Stomach smooth muscle (tissue), 2 donors: ENCODE measurements around the gene QRICH1.

Source experiments
- H3K27ac ChIP-seq: one replicate; pipeline ENCODE4 v1.7.0; 2013; ENCODE audit warnings: mild to moderate bottlenecking, low read length, inconsistent platforms
- H3K27me3 ChIP-seq, 2 donors: one replicate each; pipeline ENCODE4 v1.7.0; 2013; ENCODE audit warnings: low read length in 2 of 2; ENCODE audit not compliant: insufficient read depth in 2 of 2, control insufficient read depth in 1 of 2
- H3K36me3 ChIP-seq, 2 donors: one replicate each; pipeline ENCODE4 v1.7.0; 2013; ENCODE audit warnings: low read length in 2 of 2; ENCODE audit not compliant: control insufficient read depth in 2 of 2, insufficient read depth in 2 of 2
- H3K4me1 ChIP-seq: one replicate; pipeline ENCODE4 v1.7.0; 2013; ENCODE audit warnings: low read length; ENCODE audit not compliant: control insufficient read depth, insufficient read depth
- H3K4me3 ChIP-seq, 2 donors: one replicate each; pipeline ENCODE4 v1.7.0; 2013; ENCODE audit warnings: low read length in 2 of 2
- H3K9ac ChIP-seq, 2 donors: one replicate each; pipeline ENCODE4 v1.7.0; 2013; ENCODE audit warnings: low read length in 2 of 2, mild to moderate bottlenecking in 1 of 2
- H3K9me3 ChIP-seq, 2 donors: one replicate each; pipeline ENCODE4 v1.7.0; 2013; ENCODE audit warnings: low read length in 2 of 2; ENCODE audit not compliant: control insufficient read depth in 2 of 2
- donor health status: healthy.
- donor health status: Pancreatic carcinoma.

Gene QRICH1

DNA sequence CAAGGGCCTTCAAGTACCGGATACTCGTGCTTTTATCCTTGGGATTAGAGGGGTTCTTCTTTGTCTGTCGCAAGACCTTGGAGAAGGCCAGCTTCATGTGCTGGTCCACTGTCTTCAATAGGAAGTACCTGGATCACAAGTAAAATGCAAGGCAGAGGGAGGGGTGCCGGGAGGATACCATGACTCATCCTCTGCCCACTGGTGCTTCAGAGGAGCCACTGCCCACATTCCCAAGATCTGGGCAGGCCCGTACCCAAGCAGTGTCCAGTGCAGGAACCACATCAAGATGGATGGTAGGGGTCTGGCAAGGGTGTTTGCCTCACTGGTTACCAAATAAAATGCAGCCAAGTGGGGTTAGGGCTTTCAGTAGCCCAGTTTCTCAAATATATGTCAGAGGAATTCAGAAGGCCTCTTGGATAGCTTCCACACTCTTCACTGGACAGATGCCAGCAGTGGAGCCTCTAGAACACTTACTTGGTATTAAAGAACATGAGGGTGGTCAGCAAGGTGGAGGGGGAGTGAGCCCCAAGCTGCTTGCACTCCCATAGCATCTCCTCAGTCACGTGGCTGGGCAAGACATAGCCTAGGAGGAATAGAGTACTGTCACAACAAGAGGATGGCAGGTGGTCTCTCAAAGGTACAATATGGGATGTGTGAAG lies 61.1 kb downstream of the QRICH1 start:
- Histone ChIP-seq H3K27ac (no peak overlapping the region), H3K9ac (peak overlapping the region in 1 of 2 donors; percentile 13), H3K4me1 (peaks cover 17% of the 10 kb centered on the region), H3K27me3 (no peaks in the 10 kb centered on the region), H3K9me3 (no peaks in the 10 kb centered on the region), H3K36me3 (peaks cover 29 to 33% of the 10 kb centered on the region in 2 donors), H3K4me3 (no peak overlapping the region)

DNA sequence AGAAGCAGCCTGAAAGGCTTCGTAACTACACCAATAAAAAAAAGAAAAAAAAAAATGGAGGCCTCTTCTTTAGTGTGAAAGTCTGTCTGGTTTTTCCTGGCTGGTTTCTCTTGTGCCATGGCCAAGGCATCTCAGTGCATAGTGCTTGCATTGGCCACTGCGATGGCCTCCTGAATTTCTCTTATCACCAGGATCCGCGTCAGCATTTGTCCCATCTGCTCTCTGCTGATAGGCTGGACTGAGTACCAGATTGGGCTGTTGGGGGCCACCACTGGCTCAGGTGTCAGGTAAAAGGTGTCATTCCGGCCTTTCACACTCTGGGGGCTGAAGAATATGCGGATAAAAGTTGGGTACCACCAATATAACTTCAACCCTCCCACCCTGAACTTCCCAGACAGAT lies 63.5 kb downstream of the QRICH1 start:
- H3K27me3 ChIP-seq, result no peaks in the 10 kb centered on the region
- H3K9ac ChIP-seq, result peak overlapping the region in 1 of 2 donors; percentile 21
- H3K9me3 ChIP-seq, result no peaks in the 10 kb centered on the region
- H3K4me1 ChIP-seq, result peaks cover 17% of the 10 kb centered on the region
- peaks cover 40 to 46% of the 10 kb centered on the region in 2 donors for H3K36me3 ChIP-seq
- no peak overlapping the region for H3K4me3 ChIP-seq
- no peak overlapping the region for H3K27ac ChIP-seq

DNA sequence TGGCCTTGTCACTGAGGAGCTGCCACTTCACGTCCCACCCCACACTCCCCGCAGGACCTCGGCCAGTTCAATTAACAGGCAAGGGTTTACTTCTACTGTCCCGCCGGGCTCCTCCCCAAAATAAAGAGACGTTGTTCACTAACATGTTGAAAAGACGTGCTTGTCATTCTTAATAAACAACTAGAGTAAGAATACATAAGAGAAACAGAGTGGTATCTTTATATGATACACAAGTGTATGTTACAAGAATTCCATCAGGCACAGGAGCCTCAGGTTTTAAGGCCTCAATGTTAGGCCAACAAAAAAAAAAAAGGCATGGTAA lies 64.3 kb downstream of the QRICH1 start:
- Histone ChIP-seq H3K4me3 (peak overlapping the region; percentile 45 to 84), H3K4me1 (peaks cover 17% of the 10 kb centered on the region), H3K9me3 (no peaks in the 10 kb centered on the region), H3K27me3 (no peaks in the 10 kb centered on the region), H3K27ac (peak overlapping the region; percentile 96), H3K36me3 (peaks cover 42 to 50% of the 10 kb centered on the region in 2 donors), H3K9ac (peak overlapping the region; percentile 87 to 96)

DNA sequence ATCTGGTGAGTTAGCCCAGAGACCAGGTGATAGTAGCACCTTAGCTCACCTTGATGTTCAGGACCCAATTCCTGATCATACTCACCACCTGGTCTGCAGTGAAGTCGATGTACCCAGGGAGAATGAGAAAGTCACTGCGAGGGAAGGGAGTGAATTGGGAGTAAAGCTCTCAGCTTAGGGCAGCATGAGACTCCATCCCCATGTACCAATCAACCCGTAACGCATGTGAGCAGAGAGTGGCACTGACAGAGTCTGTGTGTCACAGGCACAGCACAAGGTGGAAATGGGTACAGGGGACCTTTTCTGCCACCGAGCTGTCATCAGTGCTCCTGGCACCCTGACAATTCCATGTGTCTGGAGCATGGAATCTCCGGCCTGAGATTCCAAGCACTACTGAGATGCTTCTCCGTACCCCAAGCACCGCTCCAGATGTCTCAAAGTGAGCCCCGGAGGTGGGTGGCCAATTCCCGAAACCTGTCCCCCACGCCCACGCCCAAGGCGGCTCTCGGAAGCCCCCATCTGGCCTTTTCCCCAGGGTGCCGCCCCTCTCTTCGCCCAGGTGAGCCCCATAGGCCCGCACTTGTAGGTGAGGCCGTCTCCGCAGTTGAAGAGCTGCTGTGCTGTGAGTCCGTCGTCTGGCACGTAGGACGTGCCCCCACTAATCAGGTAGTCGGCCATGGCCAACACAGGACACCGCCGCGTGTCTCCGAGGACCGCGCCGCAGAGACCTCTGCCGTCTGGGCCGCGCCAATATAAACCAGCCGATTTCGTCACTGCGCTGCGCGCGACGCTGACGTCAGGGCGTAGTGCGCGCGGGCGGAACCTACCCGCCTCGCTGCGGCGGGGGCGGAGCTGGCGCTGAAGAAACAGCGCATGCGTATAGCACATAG lies 65.0 kb downstream of the QRICH1 start, which contains the start of gene IMPDH2:
IMPDH2 (minus strand) TSS at position 726 of the 890 bp plus-strand sequence; CDS start at position 678, 48 bp downstream.
- Histone ChIP-seq H3K4me3 (peak within 1 kb of the TSS; percentile 45 to 84), H3K27me3 (no peaks in the 10 kb centered on the region), H3K9me3 (no peaks in the 10 kb centered on the region), H3K27ac (peak within 1 kb of the TSS; percentile 96), H3K9ac (peak within 1 kb of the TSS; percentile 87 to 96), H3K36me3 (peaks cover 45 to 53% of the 10 kb centered on the region in 2 donors), H3K4me1 (peaks cover 17% of the 10 kb centered on the region)

DNA sequence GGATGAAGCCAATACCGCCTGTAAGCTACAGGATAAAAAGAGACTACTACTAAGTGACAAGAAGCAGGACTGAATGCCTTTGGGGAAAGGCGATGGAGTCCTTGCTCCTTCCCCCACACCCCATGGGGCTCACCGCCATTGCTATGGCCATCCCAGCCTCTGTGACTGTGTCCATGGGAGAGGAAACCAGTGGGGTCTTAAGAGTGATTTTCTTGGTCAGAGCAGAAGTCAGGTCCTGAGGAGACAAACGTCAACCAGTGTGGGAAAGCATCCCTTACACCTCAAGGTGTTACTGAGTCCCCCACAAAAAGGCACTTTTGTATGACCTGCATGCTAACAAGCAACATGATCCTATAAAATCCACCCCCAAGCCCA lies 65.6 kb downstream of the QRICH1 start:
- Histone ChIP-seq H3K4me1 (peaks cover 19% of the 10 kb centered on the region), H3K27ac (peak overlapping the region; percentile 96), H3K9me3 (no peaks in the 10 kb centered on the region), H3K4me3 (peak overlapping the region; percentile 45 to 84), H3K36me3 (peaks cover 47 to 54% of the 10 kb centered on the region in 2 donors), H3K27me3 (no peaks in the 10 kb centered on the region), H3K9ac (peak overlapping the region; percentile 87 to 96)

DNA sequence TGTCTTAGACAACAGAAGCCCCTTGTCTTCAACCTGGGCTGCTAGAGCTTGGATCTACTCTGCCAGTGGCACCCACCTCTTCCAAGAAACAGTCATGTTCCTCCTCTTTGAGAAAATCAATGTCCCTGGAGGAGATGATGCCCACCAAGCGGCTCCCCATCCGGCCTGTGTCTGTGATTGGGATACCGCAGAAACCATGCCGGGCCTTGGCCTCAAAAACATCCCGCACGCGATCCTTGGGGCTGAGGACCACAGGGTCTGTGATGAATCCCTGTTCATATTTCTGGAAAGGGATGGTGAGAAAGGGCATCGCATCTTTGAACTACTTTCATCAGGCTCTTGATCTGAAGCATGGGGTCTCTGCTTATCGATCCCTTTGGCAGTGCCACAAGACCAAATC lies 66.2 kb downstream of the QRICH1 start:
- H3K9ac ChIP-seq, result no peak overlapping the region
- peak overlapping the region; percentile 96 for H3K27ac ChIP-seq
- H3K36me3 ChIP-seq, result peaks cover 41 to 51% of the 10 kb centered on the region in 2 donors
- no peak overlapping the region for H3K4me3 ChIP-seq
- no peaks in the 10 kb centered on the region for H3K9me3 ChIP-seq
- peaks cover 23% of the 10 kb centered on the region for H3K4me1 ChIP-seq
- no peaks in the 10 kb centered on the region for H3K27me3 ChIP-seq

DNA sequence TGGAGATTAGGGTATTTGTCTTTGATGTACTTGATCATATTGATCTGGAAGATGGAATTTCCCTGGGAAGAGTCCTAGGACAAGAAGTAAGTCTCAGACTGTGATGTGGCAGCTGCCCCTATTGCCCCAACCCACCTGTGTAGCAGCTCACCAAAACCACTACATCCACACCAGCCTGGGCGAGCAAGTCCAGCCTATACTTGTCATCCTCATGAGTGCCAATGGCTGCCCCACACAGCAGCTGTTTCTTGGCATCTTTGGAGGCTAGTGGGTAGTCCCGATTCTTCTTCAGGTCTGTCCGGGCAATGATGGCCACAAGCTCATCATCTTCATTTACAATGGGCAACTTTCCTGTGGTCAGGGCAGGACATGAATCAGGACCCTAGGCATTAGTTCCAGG lies 67.3 kb downstream of the QRICH1 start:
- H3K9ac ChIP-seq, result no peak overlapping the region
- peaks cover 23% of the 10 kb centered on the region for H3K4me1 ChIP-seq
- H3K27ac ChIP-seq, result no peak overlapping the region
- H3K27me3 ChIP-seq, result no peaks in the 10 kb centered on the region
- no peak overlapping the region for H3K4me3 ChIP-seq
- peaks cover 30 to 40% of the 10 kb centered on the region in 2 donors for H3K36me3 ChIP-seq
- H3K9me3 ChIP-seq, result no peaks in the 10 kb centered on the region

DNA sequence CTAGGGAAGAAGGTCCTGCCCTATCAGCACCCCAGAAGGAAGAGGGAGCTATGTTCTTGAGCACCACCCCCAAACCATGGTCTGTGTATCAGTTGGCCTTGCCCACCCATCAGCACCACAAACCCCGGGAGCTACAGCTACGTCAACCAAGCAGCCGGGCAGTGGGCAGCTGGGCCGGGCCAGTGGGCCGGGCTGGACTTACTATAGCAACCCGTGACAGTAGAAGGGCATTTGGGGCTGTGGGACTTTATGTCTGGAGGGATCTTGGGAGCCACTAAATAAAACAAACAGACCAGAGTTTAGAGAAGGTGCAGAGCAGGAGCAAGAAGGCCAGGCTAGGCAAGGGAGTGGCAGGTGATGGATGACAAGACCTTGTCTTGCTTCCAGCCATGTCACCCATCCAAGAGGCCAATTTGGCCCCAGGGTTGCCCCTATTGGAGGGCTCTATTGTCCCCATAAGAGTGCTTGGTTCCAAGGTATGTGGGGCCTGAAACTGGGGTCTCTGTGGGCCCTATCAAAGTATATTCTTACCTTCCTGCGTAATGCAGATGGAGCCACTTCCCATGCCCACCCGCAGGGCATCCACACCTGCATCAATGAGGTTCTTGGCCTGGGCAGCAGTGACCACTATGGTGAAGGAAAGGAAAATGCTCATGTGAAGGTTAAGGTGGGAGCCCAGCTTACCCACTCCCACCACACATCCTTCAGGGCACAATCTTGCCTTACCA lies 67.9 kb downstream of the QRICH1 start:
- no peak overlapping the region for H3K4me3 ChIP-seq
- H3K9ac ChIP-seq, result no peak overlapping the region
- no peaks in the 10 kb centered on the region for H3K9me3 ChIP-seq
- H3K36me3 ChIP-seq, result peaks cover 27 to 38% of the 10 kb centered on the region in 2 donors
- H3K27ac ChIP-seq, result no peak overlapping the region
- H3K4me1 ChIP-seq, result peaks cover 26% of the 10 kb centered on the region
- H3K27me3 ChIP-seq, result no peaks in the 10 kb centered on the region

DNA sequence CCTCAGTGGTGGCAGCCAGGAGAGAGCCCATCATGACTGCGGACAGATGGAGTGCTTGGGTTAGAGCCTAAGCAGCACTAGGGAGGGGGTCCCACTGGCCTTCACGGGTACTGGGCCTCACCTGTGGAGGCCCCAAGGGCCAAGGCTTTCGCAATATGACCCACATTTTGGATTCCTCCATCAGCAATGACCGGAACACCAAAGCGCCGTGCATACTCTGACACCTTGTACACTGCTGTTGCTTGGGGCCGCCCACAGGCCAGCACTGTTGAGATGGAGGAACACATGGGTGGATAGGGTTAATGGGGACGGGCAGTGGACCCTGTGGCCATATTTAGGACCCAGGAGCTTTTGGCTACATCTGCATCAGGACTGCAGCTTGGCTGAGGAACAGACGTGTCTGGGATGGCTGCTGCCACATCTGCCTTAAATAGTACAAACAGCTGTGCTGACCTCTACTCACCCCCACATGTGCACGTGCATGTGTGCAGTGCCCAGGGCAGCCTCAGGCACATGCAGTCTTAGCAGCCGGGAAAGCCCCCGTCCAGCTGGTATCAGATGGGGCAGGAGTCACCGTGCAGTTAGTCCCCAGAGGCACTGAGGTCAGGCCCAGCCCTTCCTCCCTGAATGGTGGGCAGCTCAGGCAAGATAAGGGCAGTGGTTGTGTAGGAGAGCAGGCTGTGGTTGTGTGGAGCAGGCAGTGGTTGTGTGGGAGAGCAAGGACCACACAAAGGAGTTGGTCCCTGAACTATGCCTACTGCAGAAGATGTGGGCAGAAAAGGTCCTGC lies 68.7 kb downstream of the QRICH1 start:
- Histone ChIP-seq H3K4me1 (peaks cover 33% of the 10 kb centered on the region), H3K36me3 (peaks cover 27 to 33% of the 10 kb centered on the region in 2 donors), H3K9ac (no peak overlapping the region)

DNA sequence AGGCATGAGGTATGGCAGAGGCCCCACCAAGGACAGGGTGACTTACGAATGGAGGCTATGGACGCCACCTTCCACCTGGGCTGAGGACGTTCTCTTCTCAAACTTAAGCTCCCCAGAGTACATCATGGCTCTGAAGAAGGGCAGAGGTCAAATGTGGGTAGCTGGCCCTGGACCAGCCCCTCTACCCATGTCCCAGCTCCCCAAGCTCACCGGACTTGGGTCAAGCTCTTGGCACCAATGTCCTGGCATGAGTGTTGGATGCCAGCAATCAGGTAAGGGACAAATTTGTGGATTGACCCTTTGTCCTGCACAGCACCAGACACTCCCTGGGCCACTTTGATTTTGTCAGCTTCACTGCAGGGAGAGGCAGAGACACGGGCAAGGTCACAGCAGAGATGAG lies 69.4 kb downstream of the QRICH1 start:
- Histone ChIP-seq H3K4me3 (no peak overlapping the region), H3K9me3 (no peaks in the 10 kb centered on the region), H3K4me1 (peaks cover 36% of the 10 kb centered on the region), H3K27ac (no peak overlapping the region), H3K27me3 (no peaks in the 10 kb centered on the region), H3K9ac (no peak overlapping the region), H3K36me3 (peaks cover 27 to 33% of the 10 kb centered on the region in 2 donors)

More for the DNA sequence above, 68.7 kb downstream of the QRICH1 start:
- H3K4me3 ChIP-seq, result no peak overlapping the region
- H3K27ac ChIP-seq, result no peak overlapping the region
- no peaks in the 10 kb centered on the region for H3K27me3 ChIP-seq
- no peaks in the 10 kb centered on the region for H3K9me3 ChIP-seq
